B cell (primary cell): ENCODE results near the gene CDK9.

ENCODE experiments used
- CTCF ChIP-seq: fragments of 200-600 bp; IDR thresholded peaks from one replicate; pipeline ENCODE4 v1.8.0; 2022; ENCODE audit warnings: antibody characterized with exemption, mild to moderate bottlenecking
- EZH2 ChIP-seq: IDR thresholded peaks from 2 replicates; pipeline ENCODE4 v1.6.1; 2012; ENCODE audit warnings: borderline replicate concordance, low read depth, mild to moderate bottlenecking, moderate library complexity, low read length; ENCODE audit not compliant: insufficient read depth, poor library complexity, severe bottlenecking

GRCh38 chr9:127788337-127789011, 2.6 kb downstream of the CDK9 start:
- TF ChIP-seq CTCF = no peak
- no peak for TF ChIP-seq EZH2
